Measurements from ENCODE around the gene DKK3.

The DKK3 gene

DNA sequence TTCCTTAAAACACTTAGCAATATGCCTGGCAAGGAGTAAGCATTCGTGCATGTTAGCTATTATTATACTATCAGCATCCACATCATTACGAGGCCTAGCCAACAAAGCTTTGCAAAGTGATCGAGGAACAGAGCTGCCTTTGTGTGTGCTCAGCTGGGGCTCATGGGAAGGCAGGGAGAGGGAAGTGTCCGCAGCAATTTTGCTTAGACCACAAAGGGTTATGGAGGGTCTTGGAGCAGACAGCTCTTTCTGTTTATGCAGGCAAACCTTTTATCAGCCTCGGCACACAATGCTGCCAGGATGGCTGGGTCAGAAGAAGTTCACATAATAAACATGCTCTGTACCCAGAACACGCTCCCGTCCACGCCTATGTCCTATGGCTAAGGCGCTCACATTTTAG, 10.9 kb upstream of the DKK3 start:
- no peak for DNase-seq (ENCODE audit: insufficient read length, low spot score)
- TF ChIP-seq POU2F2 (IDR thresholded peaks at IDR 0.05; ENCODE audit: low read depth, low read length) (no peak), POLR2A (IDR thresholded peaks at IDR 0.05; ENCODE audit: low read depth, low read length) (no peak), SPI1 (IDR thresholded peaks at IDR 0.05; ENCODE audit: low read depth, low read length) (no peak), POLR2AphosphoS5 (IDR thresholded peaks at IDR 0.05; ENCODE audit: low read depth, low read length) (no peak), TAF1 (IDR thresholded peaks at IDR 0.05; ENCODE audit: low read depth, low read length) (no peak)
- no peak for FAIRE-seq

DNA sequence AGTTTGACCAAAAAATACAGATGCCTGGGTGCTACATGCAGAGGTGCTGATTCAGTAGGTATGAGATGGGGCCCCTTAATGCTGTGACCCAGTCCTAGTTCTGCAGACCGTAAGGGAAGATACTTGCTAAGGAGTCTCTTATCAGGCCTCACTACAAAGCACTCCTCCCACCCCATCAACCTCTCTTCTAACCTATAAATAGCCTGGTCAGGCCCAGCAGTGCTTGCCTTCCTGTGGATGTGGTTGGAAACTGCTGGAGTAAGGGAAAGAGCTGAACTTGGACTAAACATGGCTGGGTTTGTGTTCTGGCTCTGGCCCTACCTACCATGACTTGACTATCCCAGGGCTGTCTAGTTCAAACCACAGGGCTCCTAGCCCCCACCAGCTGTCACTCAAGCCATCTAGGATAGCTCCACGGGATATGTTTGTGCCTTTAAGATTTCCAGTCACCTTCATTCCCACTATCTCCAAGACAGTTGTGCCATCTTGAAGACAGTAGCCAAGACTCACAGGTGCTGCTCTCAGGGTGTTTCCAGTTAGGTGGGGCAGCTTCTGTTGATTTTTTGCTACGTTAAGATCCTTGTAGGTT, 9.5 kb upstream of the DKK3 start:
- FAIRE-seq, result no peak
- no peak for DNase-seq (ENCODE audit: insufficient read length, low spot score)
- TF ChIP-seq POLR2A (IDR thresholded peaks at IDR 0.05; ENCODE audit: low read depth, low read length) (no peak), PAX5 (IDR thresholded peaks at IDR 0.05; ENCODE audit: insufficient read depth, low read length, severe bottlenecking) (no peak), SPI1 (IDR thresholded peaks at IDR 0.05; ENCODE audit: low read depth, low read length) (no peak), POU2F2 (IDR thresholded peaks at IDR 0.05; ENCODE audit: low read depth, low read length) (no peak), TAF1 (IDR thresholded peaks at IDR 0.05; ENCODE audit: low read depth, low read length) (no peak), POLR2AphosphoS5 (IDR thresholded peaks at IDR 0.05; ENCODE audit: low read depth, low read length) (no peak)

- DNase-seq (ENCODE audit: insufficient read length, low spot score), result no peak
- TF ChIP-seq TAF1 (IDR thresholded peaks at IDR 0.05; ENCODE audit: low read depth, low read length), result no peak
- TF ChIP-seq PAX5 (IDR thresholded peaks at IDR 0.05; ENCODE audit: insufficient read depth, low read length, severe bottlenecking), result no peak
- no peak for TF ChIP-seq SPI1 (IDR thresholded peaks at IDR 0.05; ENCODE audit: low read depth, low read length)
- no peak for TF ChIP-seq POU2F2 (IDR thresholded peaks at IDR 0.05; ENCODE audit: low read depth, low read length)
- TF ChIP-seq POLR2AphosphoS5 (IDR thresholded peaks at IDR 0.05; ENCODE audit: low read depth, low read length), result no peak
- TF ChIP-seq POLR2A (IDR thresholded peaks at IDR 0.05; ENCODE audit: low read depth, low read length), result no peak
- FAIRE-seq, result no peak
Measured at GRCh38 chr11:12017243-12017678, 8.8 kb upstream of the DKK3 start.

GRCh38 chr11:12016246-12016645, 7.8 kb upstream of the DKK3 start:
- no peak for TF ChIP-seq POU2F2 (IDR thresholded peaks at IDR 0.05; ENCODE audit: low read depth, low read length)
- TF ChIP-seq TAF1 (IDR thresholded peaks at IDR 0.05; ENCODE audit: low read depth, low read length), result no peak
- TF ChIP-seq SPI1 (IDR thresholded peaks at IDR 0.05; ENCODE audit: low read depth, low read length), result no peak
- TF ChIP-seq POLR2AphosphoS5 (IDR thresholded peaks at IDR 0.05; ENCODE audit: low read depth, low read length), result no peak
- no peak for TF ChIP-seq PAX5 (IDR thresholded peaks at IDR 0.05; ENCODE audit: insufficient read depth, low read length, severe bottlenecking)
- no peak for TF ChIP-seq POLR2A (IDR thresholded peaks at IDR 0.05; ENCODE audit: low read depth, low read length)
- DNase-seq (ENCODE audit: insufficient read length, low spot score) (no peak), FAIRE-seq (no peak)

DNA sequence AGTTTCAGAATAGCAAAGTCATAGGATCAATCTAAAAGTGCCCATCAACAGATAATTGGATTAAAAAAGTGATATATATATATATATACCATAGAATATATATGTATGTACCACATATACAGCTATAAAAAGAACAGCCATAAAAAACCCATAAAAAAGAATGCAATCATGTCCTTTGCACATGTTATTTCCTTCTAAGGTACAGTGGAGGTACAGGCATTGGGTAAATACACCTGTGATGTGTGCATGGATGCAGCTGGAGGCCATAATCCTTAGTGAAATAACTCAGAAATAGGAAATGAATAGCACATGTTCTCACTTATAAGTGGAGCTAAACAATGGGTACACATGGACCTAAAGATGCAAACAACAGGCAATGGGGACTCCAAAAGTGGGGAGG, 7.1 kb upstream of the DKK3 start:
- no peak for DNase-seq (ENCODE audit: insufficient read length, low spot score)
- FAIRE-seq, result no peak
- TF ChIP-seq POLR2AphosphoS5 (IDR thresholded peaks at IDR 0.05; ENCODE audit: low read depth, low read length) (no peak), POU2F2 (IDR thresholded peaks at IDR 0.05; ENCODE audit: low read depth, low read length) (no peak)

DNA sequence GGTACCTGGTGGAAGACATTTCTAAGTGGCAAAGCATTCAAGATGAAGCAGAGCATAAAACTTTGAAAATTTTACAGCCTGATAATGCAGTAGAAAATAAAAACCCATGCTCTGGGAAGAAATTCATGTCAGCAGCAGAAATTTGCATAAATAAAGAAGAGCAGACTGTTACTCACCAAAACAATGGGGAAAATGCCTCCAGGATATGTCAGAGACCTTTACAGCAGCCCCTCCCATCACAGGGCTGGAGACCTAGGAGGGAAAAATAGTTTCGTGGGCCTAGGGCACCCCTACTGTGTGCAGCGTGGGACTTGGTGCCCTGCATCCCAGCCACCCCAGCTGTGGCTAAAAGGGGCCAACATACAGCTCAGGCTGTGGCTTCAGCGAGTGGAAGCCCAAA, 5.4 kb upstream of the DKK3 start:
- TF ChIP-seq PAX5 (IDR thresholded peaks at IDR 0.05; ENCODE audit: insufficient read depth, low read length, severe bottlenecking), result no peak
- no peak for TF ChIP-seq POLR2A (IDR thresholded peaks at IDR 0.05; ENCODE audit: low read depth, low read length)
- TF ChIP-seq TAF1 (IDR thresholded peaks at IDR 0.05; ENCODE audit: low read depth, low read length), result no peak
- TF ChIP-seq POLR2AphosphoS5 (IDR thresholded peaks at IDR 0.05; ENCODE audit: low read depth, low read length), result no peak
- no peak for TF ChIP-seq SPI1 (IDR thresholded peaks at IDR 0.05; ENCODE audit: low read depth, low read length)
- no peak for TF ChIP-seq POU2F2 (IDR thresholded peaks at IDR 0.05; ENCODE audit: low read depth, low read length)
- no peak for FAIRE-seq
- no peak for DNase-seq (ENCODE audit: insufficient read length, low spot score)

GRCh38 chr11:12009617-12010321, 1.3 kb upstream of the DKK3 start:
- DNase-seq (ENCODE audit: insufficient read length, low spot score) (no peak), FAIRE-seq (no peak)
- TF ChIP-seq POLR2A (IDR thresholded peaks at IDR 0.05; ENCODE audit: low read depth, low read length) (no peak), POLR2AphosphoS5 (IDR thresholded peaks at IDR 0.05; ENCODE audit: low read depth, low read length) (no peak), TAF1 (IDR thresholded peaks at IDR 0.05; ENCODE audit: low read depth, low read length) (no peak), POU2F2 (IDR thresholded peaks at IDR 0.05; ENCODE audit: low read depth, low read length) (no peak), PAX5 (IDR thresholded peaks at IDR 0.05; ENCODE audit: insufficient read depth, low read length, severe bottlenecking) (no peak), SPI1 (IDR thresholded peaks at IDR 0.05; ENCODE audit: low read depth, low read length) (no peak)

- FAIRE-seq (no peak), DNase-seq (ENCODE audit: insufficient read length, low spot score) (no peak)
- no peak for TF ChIP-seq POLR2A (IDR thresholded peaks at IDR 0.05; ENCODE audit: low read depth, low read length)
- no peak for TF ChIP-seq PAX5 (IDR thresholded peaks at IDR 0.05; ENCODE audit: insufficient read depth, low read length, severe bottlenecking)
- no peak for TF ChIP-seq SPI1 (IDR thresholded peaks at IDR 0.05; ENCODE audit: low read depth, low read length)
- no peak for TF ChIP-seq TAF1 (IDR thresholded peaks at IDR 0.05; ENCODE audit: low read depth, low read length)
- no peak for TF ChIP-seq POLR2AphosphoS5 (IDR thresholded peaks at IDR 0.05; ENCODE audit: low read depth, low read length)
- TF ChIP-seq POU2F2 (IDR thresholded peaks at IDR 0.05; ENCODE audit: low read depth, low read length), result no peak
Measured at GRCh38 chr11:12008790-12009616, 577 bp upstream of the DKK3 start.

DNA sequence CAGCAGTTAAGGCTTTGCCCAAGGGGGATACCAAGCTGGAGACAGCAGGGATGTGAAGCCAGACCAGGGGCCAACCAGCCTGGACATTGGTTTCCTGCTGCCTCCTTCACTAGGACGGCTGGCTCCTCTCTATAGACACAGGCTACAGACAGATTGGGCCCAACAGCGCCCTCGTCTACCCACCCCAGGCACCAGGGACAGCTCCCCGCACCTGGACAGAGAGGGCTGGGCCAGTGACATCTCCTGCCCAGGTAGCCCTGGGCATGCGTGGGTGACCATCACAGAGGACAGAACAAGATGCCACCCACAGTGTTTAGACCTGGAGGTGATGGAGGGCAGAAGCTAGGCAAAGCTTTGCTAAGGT, 1.2 kb downstream of the DKK3 start:
- DNase-seq (ENCODE audit: insufficient read length, low spot score) (no peak), FAIRE-seq (no peak)
- no peak for TF ChIP-seq POLR2AphosphoS5 (IDR thresholded peaks at IDR 0.05; ENCODE audit: low read depth, low read length)
- TF ChIP-seq POU2F2 (IDR thresholded peaks at IDR 0.05; ENCODE audit: low read depth, low read length), result no peak
- no peak for TF ChIP-seq PAX5 (IDR thresholded peaks at IDR 0.05; ENCODE audit: insufficient read depth, low read length, severe bottlenecking)
- TF ChIP-seq POLR2A (IDR thresholded peaks at IDR 0.05; ENCODE audit: low read depth, low read length), result no peak
- no peak for TF ChIP-seq TAF1 (IDR thresholded peaks at IDR 0.05; ENCODE audit: low read depth, low read length)
- TF ChIP-seq SPI1 (IDR thresholded peaks at IDR 0.05; ENCODE audit: low read depth, low read length), result no peak
